AG10803 (cell line): ENCODE measurements around the gene UBE2Z.
A peak's percentile ranks its signal among the peaks of the same experiment; 100 is the strongest.
"Not testable (repeated sequence)": the region's sequence is repeated elsewhere in the genome, so short reads cannot be mapped to it uniquely, and the experiment has no call there.

Source experiments
- DNase-seq: peaks from one replicate; pipeline ENCODE4 v3.0.0; 2010; ENCODE audit warnings: low read depth
- H3K4me3 ChIP-seq: 2 replicates; pipeline ENCODE4 v1.5.1; 2011; ENCODE audit warnings: mild to moderate bottlenecking, low read length, control low read depth
- CTCF ChIP-seq: conservative IDR thresholded peaks from 2 replicates; pipeline ENCODE4 v1.5.1; 2011; ENCODE audit warnings: mild to moderate bottlenecking, low read length, control low read depth, inconsistent platforms

UBE2Z gene

DNA sequence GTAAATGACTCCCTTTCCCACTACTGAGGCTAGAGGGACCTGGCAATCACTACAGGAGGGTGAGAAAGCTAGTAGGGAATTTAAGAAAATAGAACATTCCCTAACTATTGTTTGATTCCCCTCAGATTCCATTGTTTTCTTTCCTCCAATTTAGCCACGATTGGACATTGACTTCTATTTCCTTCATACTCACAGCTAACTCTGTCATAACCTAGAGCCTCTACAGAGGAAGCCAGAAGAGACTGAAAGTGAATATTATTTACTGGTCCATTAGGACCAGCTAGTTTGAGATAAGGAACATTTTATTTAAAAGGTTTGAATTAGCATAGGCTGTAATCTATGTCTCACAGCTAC is 21.6 kb downstream of the UBE2Z start:
- DNase-seq: no peak
- H3K4me3 ChIP-seq: no peak overlapping the region
- TF ChIP-seq CTCF: no peak

- H3K4me3 ChIP-seq: no peak overlapping the region
- TF ChIP-seq CTCF: no peak
- DNase-seq: no peak
Measured at GRCh38 chr17:48930435-48930873, 22.2 kb downstream of the UBE2Z start.

GRCh38 chr17:48933035-48933434 is 24.8 kb downstream of the UBE2Z start:
- H3K4me3 ChIP-seq: no peak overlapping the region
- no peak for TF ChIP-seq CTCF
- no peak for DNase-seq

DNA sequence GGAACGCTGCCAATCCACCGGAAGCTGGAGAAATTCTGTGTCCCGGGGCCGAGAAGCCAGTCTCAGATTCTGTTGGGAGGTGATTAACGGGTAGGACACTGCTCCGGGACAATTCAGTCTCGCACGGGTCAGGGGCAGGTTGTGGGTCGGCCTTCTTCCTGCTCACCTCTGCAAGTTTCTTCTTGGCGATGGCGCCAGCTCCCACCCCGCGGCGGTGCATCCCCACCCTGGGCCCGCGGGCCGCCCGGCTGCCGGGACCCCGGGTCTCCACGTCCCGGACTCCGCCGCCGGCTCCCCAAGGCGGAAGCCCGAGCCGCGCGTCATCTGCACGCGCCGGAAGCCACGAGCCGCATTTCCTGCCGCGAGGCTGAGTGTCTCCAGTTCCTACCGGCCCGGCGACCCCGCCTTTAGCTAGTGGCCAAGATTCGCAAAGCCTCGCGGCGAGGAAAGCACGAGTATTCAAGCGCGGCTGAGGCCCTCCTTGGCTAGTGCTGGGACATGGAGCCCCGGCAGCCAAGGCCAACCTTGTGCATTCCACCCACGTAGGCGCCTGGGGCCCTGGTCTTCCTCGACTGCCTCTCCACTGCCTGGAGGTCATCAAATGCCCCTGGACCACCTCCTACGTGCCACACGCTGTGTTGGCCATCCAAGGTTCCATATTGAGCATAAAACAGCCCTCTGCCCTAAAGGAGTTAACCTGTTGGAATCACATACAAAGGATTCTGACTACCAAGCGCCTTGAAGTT is 36.5 kb downstream of the UBE2Z start, which contains the start of gene SNF8:
TSS of gene SNF8 (minus strand) at position 328 of the 746 bp plus-strand sequence. CDS start at position 220, 108 bp downstream.
- peak; percentile 88 for DNase-seq
- H3K4me3 ChIP-seq: peak within 1 kb of the TSS; percentile 88
- no peak for TF ChIP-seq CTCF

DNA sequence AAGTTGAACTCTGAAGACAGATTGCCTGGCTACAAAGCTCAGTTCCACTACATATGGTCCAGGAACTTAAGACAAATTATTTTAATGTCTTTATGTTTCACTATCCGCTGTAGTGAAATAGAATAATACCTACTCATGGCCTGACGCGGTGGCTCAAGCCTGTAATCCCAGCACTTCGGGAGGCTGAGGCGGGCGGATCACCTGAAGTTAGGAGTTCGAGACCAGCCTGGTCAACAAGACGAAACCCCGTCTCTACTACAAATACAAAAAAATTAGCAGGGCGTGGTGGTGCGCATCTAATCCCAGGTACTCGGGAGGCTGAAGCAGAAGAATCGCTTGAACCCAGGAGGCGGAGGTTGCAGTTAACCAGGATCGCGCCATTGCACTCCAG is 37.0 kb downstream of the UBE2Z start:
- DNase-seq: not testable (repeated sequence)

GRCh38 chr17:48951572-48951971 is 43.4 kb downstream of the UBE2Z start:
- TF ChIP-seq CTCF: no peak
- no peak overlapping the region for H3K4me3 ChIP-seq
- DNase-seq: no peak

More for the DNA sequence above, 37.0 kb downstream of the UBE2Z start:
- peak overlapping the region; percentile 88 for H3K4me3 ChIP-seq

DNA sequence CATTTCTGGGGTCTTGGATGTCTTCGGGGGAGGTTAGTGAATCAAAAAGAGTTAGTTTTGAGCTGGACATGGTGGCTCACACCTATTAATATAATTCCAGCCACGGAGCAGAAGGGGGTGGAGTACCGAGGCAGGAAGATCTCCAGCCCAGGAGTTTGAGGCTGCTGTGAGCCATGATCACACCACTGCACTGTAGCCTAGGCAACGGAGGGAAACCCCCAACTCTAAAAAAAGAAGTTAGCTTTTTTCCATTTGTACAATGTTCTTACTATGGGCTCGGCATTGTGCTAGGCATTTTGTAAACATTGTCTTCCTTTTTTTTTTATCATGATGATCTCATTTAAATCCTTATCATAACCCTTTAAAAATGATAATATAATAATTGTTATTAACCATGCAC is 44.7 kb downstream of the UBE2Z start:
- H3K4me3 ChIP-seq: no peak overlapping the region
- no peak for DNase-seq
- TF ChIP-seq CTCF: no peak

DNA sequence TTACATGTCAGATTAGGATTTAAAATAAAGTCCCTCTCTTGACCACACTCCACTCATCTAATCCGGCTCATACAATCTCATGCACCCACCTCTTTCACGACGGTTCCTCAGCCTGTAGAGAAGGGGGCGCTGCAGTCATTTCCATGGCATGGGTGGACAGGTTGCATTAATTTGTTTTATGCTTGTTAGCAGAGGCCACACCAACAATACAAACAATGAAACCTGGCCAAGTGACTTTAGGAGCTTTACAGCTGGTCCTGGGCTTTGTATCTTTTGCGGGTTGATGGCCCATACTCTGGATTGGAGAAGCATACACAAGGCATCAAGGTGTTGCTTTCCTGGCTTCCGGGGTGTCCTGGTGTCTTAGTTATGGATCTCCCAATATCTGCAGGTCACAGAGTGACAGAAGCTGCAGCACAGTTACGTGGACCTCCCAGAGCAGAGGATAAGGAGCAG is 46.1 kb downstream of the UBE2Z start:
- peak; percentile 64 for DNase-seq
- no peak overlapping the region for H3K4me3 ChIP-seq
- peak; percentile 75 for TF ChIP-seq CTCF
